Chondrocyte (in vitro differentiated cells): ENCODE results near the gene PLIN5. TPM values are rescaled to one million over a fixed set of nuclear protein-coding genes. Genes with fewer than 3 reads are reported as not detected.

Experiments used
- DNase-seq: peaks from one replicate; pipeline ENCODE4 v3.0.0; 2021; ENCODE audit warnings: mixed read lengths, low spot score
- H3K27ac Mint-ChIP-seq: one replicate; pipeline ENCODE4 v1.8.0; 2021; ENCODE audit warnings: mild to moderate bottlenecking, moderate library complexity, mixed read lengths; ENCODE audit not compliant: unreplicated experiment
- H3K27me3 Mint-ChIP-seq: 2 replicates; pipeline ENCODE4 v1.8.0; 2021; ENCODE audit warnings: low read depth, mixed read lengths
- H3K36me3 Mint-ChIP-seq: 2 replicates; pipeline ENCODE4 v1.8.0; 2021; ENCODE audit warnings: low read depth, mixed read lengths
- H3K4me1 Mint-ChIP-seq: 2 replicates; pipeline ENCODE4 v1.8.0; 2021; ENCODE audit warnings: low read depth, mild to moderate bottlenecking, mixed read lengths
- H3K4me3 Mint-ChIP-seq: one replicate; pipeline ENCODE4 v1.8.0; 2021; ENCODE audit warnings: mild to moderate bottlenecking, moderate library complexity, mixed read lengths; ENCODE audit not compliant: unreplicated experiment
- H3K9me3 Mint-ChIP-seq: 2 replicates; pipeline ENCODE4 v1.8.0; 2021; ENCODE audit warnings: low read depth, mixed read lengths
- CTCF ChIP-seq: fragments of 200-600 bp; sonication (generic); IDR thresholded peaks from 2 replicates; pipeline ENCODE4 v1.5.0; 2021; ENCODE audit warnings: antibody characterized with exemption, mild to moderate bottlenecking, moderate library complexity
- total RNA-seq: library from RNA; stranded (reverse); gene quantifications from 3 replicates; pipeline ENCODE4 v1.2.1, GENCODE V29; 2021

The PLIN5 gene
- total RNA-seq, 1 donor from 2014 or later, result not detected

- peaks cover 10% of the 10 kb centered on the region for H3K4me1 Mint-ChIP-seq
- no peak for DNase-seq
- peak overlapping the region; percentile 61 for H3K4me3 Mint-ChIP-seq
- H3K27me3 Mint-ChIP-seq, result peaks cover 10% of the 10 kb centered on the region
- no peaks in the 10 kb centered on the region for H3K9me3 Mint-ChIP-seq
- no peaks in the 10 kb centered on the region for H3K36me3 Mint-ChIP-seq
- no peak overlapping the region for H3K27ac Mint-ChIP-seq
- TF ChIP-seq CTCF, result no peak
Observed at GRCh38 chr19:4580961-4581665, 46.1 kb upstream of the PLIN5 start.

GRCh38 chr19:4580021-4580901, 45.2 kb upstream of the PLIN5 start:
- Mint-ChIP-seq H3K9me3 (no peaks in the 10 kb centered on the region), H3K4me1 (peaks cover 19% of the 10 kb centered on the region), H3K4me3 (peak overlapping the region; percentile 38), H3K27me3 (peaks cover 10% of the 10 kb centered on the region), H3K36me3 (no peaks in the 10 kb centered on the region), H3K27ac (no peak overlapping the region)
- DNase-seq, result no peak
- peak; percentile 38 for TF ChIP-seq CTCF

- peaks cover 26% of the 10 kb centered on the region for H3K4me1 Mint-ChIP-seq
- no peak overlapping the region for H3K4me3 Mint-ChIP-seq
- H3K27ac Mint-ChIP-seq, result no peak overlapping the region
- H3K9me3 Mint-ChIP-seq, result no peaks in the 10 kb centered on the region
- peaks cover 10% of the 10 kb centered on the region for H3K27me3 Mint-ChIP-seq
- no peak for DNase-seq
- no peaks in the 10 kb centered on the region for H3K36me3 Mint-ChIP-seq
- no peak for TF ChIP-seq CTCF
Observed at GRCh38 chr19:4579389-4579788, 44.4 kb upstream of the PLIN5 start.

DNA sequence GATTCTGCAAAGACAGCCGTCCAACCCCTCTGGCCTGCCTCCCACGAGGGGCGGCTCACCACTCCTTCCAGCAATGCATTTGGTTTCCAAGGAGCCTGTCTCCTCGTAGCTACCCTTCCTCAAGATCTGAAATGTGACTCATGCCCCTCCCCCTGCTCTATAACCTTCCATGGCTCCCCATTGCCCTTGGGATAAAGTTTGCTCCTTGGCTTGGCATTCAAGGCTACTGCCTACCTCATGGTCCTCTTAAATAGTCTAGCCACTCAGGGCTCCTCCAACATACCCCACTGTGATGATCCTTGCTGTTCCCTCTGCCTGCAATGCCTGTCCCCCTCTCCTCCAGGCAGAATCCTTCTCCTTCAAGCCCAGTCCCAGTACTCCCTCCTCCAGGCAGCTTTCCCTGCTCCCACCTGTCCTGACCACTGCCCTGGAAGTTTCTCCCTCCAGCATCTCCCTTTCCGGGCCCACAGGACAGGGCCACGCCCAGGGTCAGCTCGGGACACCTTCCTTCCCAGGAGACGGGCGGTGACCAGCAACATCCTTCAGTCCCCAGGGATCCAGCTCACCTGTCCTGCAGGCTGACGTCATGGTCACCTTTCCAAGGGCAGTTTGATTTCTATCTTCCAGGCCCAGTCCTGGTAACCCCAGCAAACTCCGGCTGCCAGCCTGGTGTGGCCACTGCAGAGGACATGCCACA, 43.7 kb upstream of the PLIN5 start:
- peaks cover 27% of the 10 kb centered on the region for H3K4me1 Mint-ChIP-seq
- H3K27me3 Mint-ChIP-seq, result peaks cover 10% of the 10 kb centered on the region
- no peak for TF ChIP-seq CTCF
- H3K27ac Mint-ChIP-seq, result no peak overlapping the region
- H3K4me3 Mint-ChIP-seq, result no peak overlapping the region
- no peaks in the 10 kb centered on the region for H3K36me3 Mint-ChIP-seq
- H3K9me3 Mint-ChIP-seq, result no peaks in the 10 kb centered on the region
- peak; percentile 86 for DNase-seq
